ENCODE results near the gene HOXB8. TPM values are rescaled to one million over a fixed set of nuclear protein-coding genes. Genes with fewer than 3 reads are reported as not detected.

The HOXB8 gene
- total RNA-seq, 1 experiment from 2014 or later: 0.70 TPM

DNA sequence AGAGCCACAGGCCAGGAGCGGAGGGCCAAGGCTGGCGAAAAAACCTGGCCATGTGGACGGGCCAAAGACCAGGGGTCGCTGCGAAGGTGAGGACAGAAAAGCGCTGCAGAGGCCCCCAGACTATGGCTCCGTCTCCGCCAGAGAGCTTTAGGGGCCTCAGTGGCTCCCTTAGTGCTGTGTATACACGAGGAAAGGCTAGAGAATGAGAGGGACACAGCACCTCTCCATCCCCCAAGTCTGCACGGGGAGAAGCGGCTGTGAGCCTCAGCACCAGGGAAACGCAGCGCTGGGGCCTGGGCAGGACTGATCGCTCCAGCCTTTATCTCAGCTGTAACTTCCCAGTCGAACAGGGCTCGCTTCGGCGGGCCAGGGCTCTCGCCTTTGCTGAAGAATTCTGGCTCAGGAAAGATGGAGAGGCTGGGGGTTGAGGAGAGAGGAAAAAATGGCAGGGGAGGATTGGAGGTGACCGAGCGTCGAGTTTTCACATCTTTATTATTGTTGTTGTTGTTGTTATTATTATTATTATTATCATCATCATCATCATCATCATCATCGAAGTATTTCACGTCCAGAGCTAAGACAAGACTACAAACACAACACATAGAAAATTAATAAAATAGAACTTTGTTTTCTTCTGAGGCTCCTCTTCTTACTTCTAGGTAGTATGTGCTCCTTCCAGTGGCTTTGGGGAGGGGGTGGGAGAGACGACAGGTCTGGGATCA is 19.7 kb downstream of the HOXB8 start:
- no TSS peak for BruUV-seq (replicated peaks)
- Histone ChIP-seq H3K4me3 (no peak overlapping the region), H4K20me1 (ENCODE audit: insufficient read depth) (peaks cover 20% of the 10 kb centered on the region), H3K4me2 (no peak overlapping the region), H3K9me2 (ENCODE audit: insufficient read depth) (no peaks in the 10 kb centered on the region), H3K9me3 (ENCODE audit: insufficient read depth, low read depth) (no peaks in the 10 kb centered on the region), H3K27ac (no peak overlapping the region), H3K27me3 (ENCODE audit: insufficient read depth, low read depth) (no peaks in the 10 kb centered on the region), H2AFZ (no peak overlapping the region), H3K4me1 (replicated peaks; ENCODE audit: insufficient read depth) (no peaks in the 10 kb centered on the region), H3K79me2 (ENCODE audit: low read depth) (peaks cover 38% of the 10 kb centered on the region), H3F3A (ENCODE audit: insufficient read depth, low read depth) (0 out of 2 replicates have a peak, but pooled peaks cover 5% of the 10 kb centered on the region), H3K36me3 (ENCODE audit: low read depth) (peaks cover 7% of the 10 kb centered on the region)
- intact Hi-C loops (cut with micrococcal nuclease; ENCODE audit: unreplicated experiment): no loop called here
- CTCF ChIA-PET: no interaction called here
- POLR2A ChIA-PET (ENCODE audit: unreplicated experiment): no interaction called here
- no peak for TF ChIP-seq EZH2 (IDR thresholded peaks at IDR 0.05; ENCODE audit: low read depth)
- no peak for TF ChIP-seq CTCF (conservative IDR thresholded peaks at IDR 0.05)
- no peak for DNase-seq

DNA sequence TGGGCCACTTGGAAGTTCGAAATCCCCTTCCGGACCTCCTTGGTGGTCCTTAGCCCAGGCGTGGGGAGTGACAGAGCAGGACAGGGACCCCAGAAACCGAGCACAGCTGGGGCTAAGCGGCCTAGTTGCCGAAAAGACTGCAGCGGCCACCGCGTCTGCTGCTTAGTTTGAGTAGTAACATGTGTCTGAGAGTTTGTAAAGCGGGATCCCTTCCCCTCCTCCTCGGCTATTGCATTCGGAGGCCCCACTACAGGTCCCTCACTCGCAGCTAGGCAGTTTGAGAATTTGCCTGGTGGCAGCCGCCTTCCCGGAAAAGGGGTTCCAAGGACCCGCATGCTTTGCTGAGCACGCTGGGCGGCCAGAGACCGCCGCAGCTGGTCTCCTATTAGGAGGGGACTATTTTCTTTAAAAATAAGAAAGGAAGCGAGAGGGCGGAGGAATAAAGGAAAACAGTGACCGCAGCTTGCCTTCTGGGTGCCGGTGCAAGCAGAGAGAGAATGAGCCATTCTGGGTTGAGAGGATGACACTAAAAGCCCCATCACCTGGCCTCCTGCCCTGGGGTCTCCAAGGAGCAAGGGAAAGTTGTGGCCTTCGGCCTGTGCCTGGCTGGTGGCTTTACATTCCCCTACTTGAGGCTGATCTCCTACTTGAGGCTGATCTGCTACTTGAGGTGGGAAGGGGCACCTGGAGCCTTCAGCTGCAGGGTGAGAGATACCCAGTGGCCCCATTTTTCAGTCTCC is 20.4 kb downstream of the HOXB8 start:
- no peak for TF ChIP-seq EZH2 (IDR thresholded peaks at IDR 0.05; ENCODE audit: low read depth)
- no peak for TF ChIP-seq CTCF (conservative IDR thresholded peaks at IDR 0.05)
- POLR2A ChIA-PET (ENCODE audit: unreplicated experiment): no interaction called here
- no peak overlapping the region for H3K4me3 ChIP-seq
- no peak overlapping the region for H3K4me2 ChIP-seq
- CTCF ChIA-PET: interaction anchor here (0.6 kb wide), 1 partner anchor 435 kb away, joined by 10 read pairs; no protein-coding TSS in a partner anchor
- H3K4me1 ChIP-seq (replicated peaks; ENCODE audit: insufficient read depth): no peaks in the 10 kb centered on the region
- no peak overlapping the region for H3K27ac ChIP-seq
- peaks cover 13% of the 10 kb centered on the region for H4K20me1 ChIP-seq (ENCODE audit: insufficient read depth)
- H3K79me2 ChIP-seq (ENCODE audit: low read depth): peaks cover 31% of the 10 kb centered on the region
- H3F3A ChIP-seq (ENCODE audit: insufficient read depth, low read depth): 0 out of 2 replicates have a peak, but pooled peaks cover 5% of the 10 kb centered on the region
- peaks cover 7% of the 10 kb centered on the region for H3K36me3 ChIP-seq (ENCODE audit: low read depth)
- no peaks in the 10 kb centered on the region for H3K27me3 ChIP-seq (ENCODE audit: insufficient read depth, low read depth)
- no peaks in the 10 kb centered on the region for H3K9me3 ChIP-seq (ENCODE audit: insufficient read depth, low read depth)
- H2AFZ ChIP-seq: no peak overlapping the region
- no peak for DNase-seq
- BruUV-seq (replicated peaks): no TSS peak
- no peaks in the 10 kb centered on the region for H3K9me2 ChIP-seq (ENCODE audit: insufficient read depth)
- intact Hi-C loops (cut with micrococcal nuclease; ENCODE audit: unreplicated experiment): no loop called here

- Histone ChIP-seq H3F3A (ENCODE audit: insufficient read depth, low read depth) (0 out of 2 replicates have a peak, but pooled peaks cover 5% of the 10 kb centered on the region), H3K4me1 (replicated peaks; ENCODE audit: insufficient read depth) (no peaks in the 10 kb centered on the region), H3K79me2 (ENCODE audit: low read depth) (peaks cover 24% of the 10 kb centered on the region), H3K9me2 (ENCODE audit: insufficient read depth) (no peaks in the 10 kb centered on the region), H3K9me3 (ENCODE audit: insufficient read depth, low read depth) (no peaks in the 10 kb centered on the region), H3K27ac (no peak overlapping the region), H3K27me3 (ENCODE audit: insufficient read depth, low read depth) (no peaks in the 10 kb centered on the region), H3K36me3 (ENCODE audit: low read depth) (peaks cover 7% of the 10 kb centered on the region), H3K4me2 (no peak overlapping the region), H4K20me1 (ENCODE audit: insufficient read depth) (peaks cover 7% of the 10 kb centered on the region), H3K4me3 (no peak overlapping the region), H2AFZ (no peak overlapping the region)
- no TSS peak for BruUV-seq (replicated peaks)
- intact Hi-C loops (cut with micrococcal nuclease; ENCODE audit: unreplicated experiment): no loop called here
- ChIA-PET CTCF (interaction anchor here (0.6 kb wide), 1 partner anchor 436 kb away, joined by 10 read pairs; no protein-coding TSS in a partner anchor), POLR2A (ENCODE audit: unreplicated experiment) (no interaction called here)
- TF ChIP-seq EZH2 (IDR thresholded peaks at IDR 0.05; ENCODE audit: low read depth) (no peak), CTCF (conservative IDR thresholded peaks at IDR 0.05) (peak; percentile 66)
- DNase-seq: no peak
These were observed 21.1 kb downstream of the HOXB8 start for GRCh38 chr17:48593840-48594537.
